HepG2 (cell line): ENCODE results near the gene ITPR1. TPM values are rescaled to one million over a fixed set of nuclear protein-coding genes. Genes with fewer than 3 reads are reported as not detected.

Experiments
- ARID5B ChIP-seq: IDR thresholded peaks from 2 replicates; pipeline ENCODE4 v1.4.0; 2020; ENCODE audit warnings: mild to moderate bottlenecking, missing genetic modification reagents
- HNF4G ChIP-seq, 2 experiments: sonication (generic) in 1 of 2; formaldehyde crosslinking in 1 of 2; IDR thresholded peaks; 2 replicates each; pipeline versions ENCODE4 v1.4.0 to v1.6.1; 2011 to 2020; ENCODE audit warnings: borderline replicate concordance in 2 of 2, low read depth in 2 of 2, mild to moderate bottlenecking in 2 of 2, low read length in 1 of 2, missing genetic modification reagents in 1 of 2, moderate library complexity in 1 of 2
- NFYC ChIP-seq: IDR thresholded peaks from 2 replicates; pipeline ENCODE4 v1.6.1; 2016; ENCODE audit warnings: missing genetic modification reagents, missing compliant biosample characterization
- PITX1 ChIP-seq: sonication (generic); formaldehyde crosslinking; IDR thresholded peaks from 2 replicates; pipeline ENCODE4 v1.5.1; 2020; ENCODE audit warnings: mild to moderate bottlenecking, missing genetic modification reagents
- RBM22 ChIP-seq: fragments of 200-400 bp; formaldehyde crosslinking; optimal IDR thresholded peaks from 2 replicates; pipeline ENCODE3; 2017; ENCODE audit warnings: mild to moderate bottlenecking, low read length, moderate library complexity
- SAP130 ChIP-seq: IDR thresholded peaks from 2 replicates; pipeline ENCODE4 v1.6.1; 2016; ENCODE audit warnings: low read depth
- SMC3 ChIP-seq: IDR thresholded peaks from 2 replicates; pipeline ENCODE4 v1.6.1; 2011; ENCODE audit warnings: low read length, improper control_type of control experiment
- TEAD3 ChIP-seq: optimal IDR thresholded peaks from 2 replicates; pipeline ENCODE3; 2016; ENCODE audit warnings: borderline replicate concordance
- XRCC5 ChIP-seq: fragments of 200-400 bp; formaldehyde crosslinking; optimal IDR thresholded peaks from 2 replicates; pipeline ENCODE3; 2017; ENCODE audit warnings: mild to moderate bottlenecking, low read length
- ZNF12 ChIP-seq: sonication (generic); formaldehyde crosslinking; IDR thresholded peaks from 2 replicates; pipeline ENCODE4 v1.5.0; 2020; ENCODE audit warnings: missing genetic modification reagents
- ZNF234 ChIP-seq: sonication (generic); formaldehyde crosslinking; conservative IDR thresholded peaks from 2 replicates; pipeline ENCODE4 v1.5.1; 2020; ENCODE audit warnings: mild to moderate bottlenecking, missing genetic modification reagents
- ZNF546 ChIP-seq: sonication (generic); formaldehyde crosslinking; conservative IDR thresholded peaks from 2 replicates; pipeline ENCODE4 v1.8.1; 2023; ENCODE audit warnings: mild to moderate bottlenecking, missing genetic modification reagents
- ZNF574 ChIP-seq: sonication (generic); formaldehyde crosslinking; IDR thresholded peaks from 2 replicates; pipeline ENCODE4 v1.4.0; 2020; ENCODE audit warnings: missing genetic modification reagents
- ZNF605 ChIP-seq: sonication (generic); formaldehyde crosslinking; IDR thresholded peaks from 2 replicates; pipeline ENCODE4 v1.8.0; 2022; ENCODE audit warnings: mild to moderate bottlenecking, missing genetic modification reagents
- ZNF614 ChIP-seq: IDR thresholded peaks from 2 replicates; pipeline ENCODE4 v1.6.1; 2018; ENCODE audit warnings: missing biosample characterization, missing genetic modification reagents, inconsistent platforms, borderline replicate concordance
- ZNF775 ChIP-seq: sonication (generic); formaldehyde crosslinking; IDR thresholded peaks from 2 replicates; pipeline ENCODE4 v1.4.0; 2020; ENCODE audit warnings: missing genetic modification reagents, mild to moderate bottlenecking, moderate library complexity, borderline replicate concordance
- polyA plus RNA-seq, 8 experiments: library from polyadenylated mRNA; depleted of rRNA in 3 of 8; stranded (reverse) in 7 of 8; unstranded in 1 of 8; fragments of >200 nt; fragmentation: Illumina TruSeq in 4 of 8; extraction: Trizol in 4 of 8; gene quantifications; 2 replicates each; pipeline versions ENCODE4 v1.2.1 to v1.2.3, GENCODE V29; 2011 to 2016; ENCODE audit warnings: low read depth in 4 of 8, missing spikeins in 1 of 8, mixed read lengths in 1 of 8; ENCODE audit not compliant: insufficient read depth in 1 of 8
- total RNA-seq, 5 experiments: library from RNA; depleted of rRNA; stranded (reverse); fragments of >200 nt; fragmentation: Illumina TruSeq; extraction: Trizol; gene quantifications; 2 replicates each; pipeline ENCODE4 v1.2.3, GENCODE V29; 2016; ENCODE audit warnings: low read depth in 1 of 5
- TF ChIP-seq, protein P1 (sequence below): fragments of 450-650 bp; IDR thresholded peaks from 2 replicates; pipeline ENCODE4 v1.6.1; 2017
- TF ChIP-seq, protein P2 (sequence below): sonication (generic); formaldehyde crosslinking; IDR thresholded peaks from 2 replicates; pipeline ENCODE4 v1.4.0; 2020; ENCODE audit warnings: missing genetic modification reagents

ITPR1 gene
- total and polyA plus RNA-seq, 2 of the 13 experiments (the other 11 are each of a cell fraction or from before 2014, with no cell fraction given): 10.0 to 11.4 TPM

DNA sequence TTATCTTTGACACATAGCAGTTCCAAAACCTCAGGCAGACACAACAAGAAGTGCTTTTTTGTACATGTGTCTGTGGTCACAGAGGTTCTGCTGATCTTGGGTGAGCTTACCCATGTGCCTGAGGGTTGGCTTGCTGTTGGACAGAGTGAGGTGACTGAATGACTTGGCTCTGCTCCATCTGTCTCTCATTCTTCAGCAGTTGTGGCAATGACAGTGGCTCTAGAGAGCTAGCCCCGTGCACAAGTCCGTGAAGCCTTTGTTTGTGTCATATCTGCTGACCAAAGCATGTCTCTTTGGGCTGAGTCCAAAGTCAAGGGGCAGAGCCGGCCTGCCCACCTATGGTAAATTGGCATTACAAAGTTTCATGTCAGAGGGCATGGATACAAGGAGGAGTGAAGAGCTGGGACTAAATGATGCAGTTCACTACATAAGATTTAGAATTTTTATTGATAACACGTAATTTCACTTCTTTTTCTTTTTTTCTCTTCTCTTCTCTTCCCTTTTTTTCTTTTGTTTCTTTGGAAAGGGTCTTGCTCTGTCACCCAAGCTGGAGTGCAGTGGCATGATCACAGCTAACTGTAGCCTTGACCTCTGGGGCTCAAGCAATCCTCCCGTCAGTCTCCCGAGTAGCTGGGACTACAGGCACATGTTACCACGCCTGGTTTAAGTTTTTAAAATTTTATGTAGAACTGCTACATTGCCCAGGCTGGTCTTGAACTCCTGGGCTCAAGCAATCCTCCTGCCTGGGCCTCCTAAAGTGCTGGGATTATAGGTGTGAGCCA, 77.9 kb downstream of the ITPR1 start (continued):
- TF ChIP-seq ZNF12 (CRISPR knock-in tag) (peak; percentile 60; the same call in 1 of the 2 replicates), HNF4G (IDR thresholded peaks at IDR 0.05; ENCODE audit: borderline replicate concordance, low read depth, low read length) (peak; percentile 38; the same call in 1 of the 2 replicates), HNF4G (CRISPR knock-in tag; IDR thresholded peaks at IDR 0.05; ENCODE audit: borderline replicate concordance, low read depth) (no peak), NFYC (CRISPR knock-in tag) (no peak), RBM22 (no peak), SMC3 (0 out of 2 replicates have a peak, but pooled peaks have one; percentile 12), ZNF605 (CRISPR knock-in tag) (peak; percentile 44; the same call in 1 of the 2 replicates), SAP130 (CRISPR knock-in tag) (peak; percentile 67), ZNF614 (CRISPR knock-in tag) (peak; percentile 65; the same call in 1 of the 2 replicates), ZNF574 (peak; percentile 31; the same call in 1 of the 2 replicates), XRCC5 (peak; percentile 54), ZNF546 (CRISPR knock-in tag) (no peak), TEAD3 (CRISPR knock-in tag) (peak; percentile 57), ZNF775 (CRISPR knock-in tag) (no peak), PITX1 (0 out of 2 replicates have a peak, but pooled peaks have one; percentile 28), ZNF234 (no peak), ARID5B (CRISPR knock-in tag) (peak; percentile 67)
- TF ChIP-seq, protein P1, sequence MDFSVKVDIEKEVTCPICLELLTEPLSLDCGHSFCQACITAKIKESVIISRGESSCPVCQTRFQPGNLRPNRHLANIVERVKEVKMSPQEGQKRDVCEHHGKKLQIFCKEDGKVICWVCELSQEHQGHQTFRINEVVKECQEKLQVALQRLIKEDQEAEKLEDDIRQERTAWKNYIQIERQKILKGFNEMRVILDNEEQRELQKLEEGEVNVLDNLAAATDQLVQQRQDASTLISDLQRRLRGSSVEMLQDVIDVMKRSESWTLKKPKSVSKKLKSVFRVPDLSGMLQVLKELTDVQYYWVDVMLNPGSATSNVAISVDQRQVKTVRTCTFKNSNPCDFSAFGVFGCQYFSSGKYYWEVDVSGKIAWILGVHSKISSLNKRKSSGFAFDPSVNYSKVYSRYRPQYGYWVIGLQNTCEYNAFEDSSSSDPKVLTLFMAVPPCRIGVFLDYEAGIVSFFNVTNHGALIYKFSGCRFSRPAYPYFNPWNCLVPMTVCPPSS: no peak
- TF ChIP-seq, protein P2, sequence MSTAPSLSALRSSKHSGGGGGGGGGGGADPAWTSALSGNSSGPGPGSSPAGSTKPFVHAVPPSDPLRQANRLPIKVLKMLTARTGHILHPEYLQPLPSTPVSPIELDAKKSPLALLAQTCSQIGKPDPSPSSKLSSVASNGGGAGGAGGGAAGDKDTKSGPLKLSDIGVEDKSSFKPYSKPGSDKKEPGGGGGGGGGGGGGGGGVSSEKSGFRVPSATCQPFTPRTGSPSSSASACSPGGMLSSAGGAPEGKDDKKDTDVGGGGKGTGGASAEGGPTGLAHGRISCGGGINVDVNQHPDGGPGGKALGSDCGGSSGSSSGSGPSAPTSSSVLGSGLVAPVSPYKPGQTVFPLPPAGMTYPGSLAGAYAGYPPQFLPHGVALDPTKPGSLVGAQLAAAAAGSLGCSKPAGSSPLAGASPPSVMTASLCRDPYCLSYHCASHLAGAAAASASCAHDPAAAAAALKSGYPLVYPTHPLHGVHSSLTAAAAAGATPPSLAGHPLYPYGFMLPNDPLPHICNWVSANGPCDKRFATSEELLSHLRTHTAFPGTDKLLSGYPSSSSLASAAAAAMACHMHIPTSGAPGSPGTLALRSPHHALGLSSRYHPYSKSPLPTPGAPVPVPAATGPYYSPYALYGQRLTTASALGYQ (CRISPR knock-in tag): no peak
